Loucy (cell line): ENCODE results near the gene ZNF292.

Source experiments
- EZH2phosphoT487 ChIP-seq: fragments of 200-600 bp; IDR thresholded peaks from 2 replicates; pipeline ENCODE4 v1.6.1; 2018; ENCODE audit warnings: antibody characterized with exemption, mild to moderate bottlenecking, moderate library complexity, borderline replicate concordance
- TF ChIP-seq, protein P1 (sequence below): fragments of 200-600 bp; sonication (generic); conservative IDR thresholded peaks from 2 replicates; pipeline ENCODE4 v1.5.1; 2014; ENCODE audit warnings: mild to moderate bottlenecking, antibody characterized with exemption, low read length

DNA sequence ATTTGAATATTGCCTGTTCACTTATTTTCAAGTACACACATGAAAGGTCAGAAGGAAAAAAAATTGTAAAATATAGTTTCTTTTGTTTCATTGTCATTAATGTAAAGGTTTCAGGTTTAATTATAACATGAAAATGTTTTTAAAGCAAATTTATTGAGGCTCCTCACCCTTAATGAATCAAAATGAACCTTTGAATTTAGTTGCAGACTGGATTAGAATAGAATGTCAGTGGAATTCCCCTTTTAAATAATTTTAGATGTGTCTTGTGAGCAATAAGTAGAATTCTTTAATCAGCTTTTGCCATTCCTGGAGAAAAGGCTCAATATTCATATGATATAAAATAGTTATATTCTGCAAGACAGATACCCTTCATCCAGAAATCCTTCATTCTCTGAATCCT, 96.4 kb downstream of the ZNF292 start:
- TF ChIP-seq, protein P1, sequence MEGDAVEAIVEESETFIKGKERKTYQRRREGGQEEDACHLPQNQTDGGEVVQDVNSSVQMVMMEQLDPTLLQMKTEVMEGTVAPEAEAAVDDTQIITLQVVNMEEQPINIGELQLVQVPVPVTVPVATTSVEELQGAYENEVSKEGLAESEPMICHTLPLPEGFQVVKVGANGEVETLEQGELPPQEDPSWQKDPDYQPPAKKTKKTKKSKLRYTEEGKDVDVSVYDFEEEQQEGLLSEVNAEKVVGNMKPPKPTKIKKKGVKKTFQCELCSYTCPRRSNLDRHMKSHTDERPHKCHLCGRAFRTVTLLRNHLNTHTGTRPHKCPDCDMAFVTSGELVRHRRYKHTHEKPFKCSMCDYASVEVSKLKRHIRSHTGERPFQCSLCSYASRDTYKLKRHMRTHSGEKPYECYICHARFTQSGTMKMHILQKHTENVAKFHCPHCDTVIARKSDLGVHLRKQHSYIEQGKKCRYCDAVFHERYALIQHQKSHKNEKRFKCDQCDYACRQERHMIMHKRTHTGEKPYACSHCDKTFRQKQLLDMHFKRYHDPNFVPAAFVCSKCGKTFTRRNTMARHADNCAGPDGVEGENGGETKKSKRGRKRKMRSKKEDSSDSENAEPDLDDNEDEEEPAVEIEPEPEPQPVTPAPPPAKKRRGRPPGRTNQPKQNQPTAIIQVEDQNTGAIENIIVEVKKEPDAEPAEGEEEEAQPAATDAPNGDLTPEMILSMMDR: no peak
- no peak for TF ChIP-seq EZH2phosphoT487
